Placental epithelial cell (primary cell): ENCODE results near the gene DKC1. TPM values are rescaled to one million over a fixed set of nuclear protein-coding genes. Genes with fewer than 3 reads are reported as not detected.

Source experiments
- small RNA-seq: library from RNA; depleted of rRNA; stranded (forward); fragments of <200 nt; gene quantifications from one replicate; pipeline ENCODE3, GENCODE V24; 2012
- total RNA-seq: library from RNA; depleted of rRNA; stranded (reverse); fragments of >200 nt; gene quantifications from 2 replicates; pipeline ENCODE4 v1.2.3, GENCODE V29; 2012

DKC1 gene
- 20.4 and 26.1 TPM in 2 replicates for total RNA-seq

GRCh38 chrX:154762537-154763296, at the start of gene DKC1:
TSS of gene DKC1 (plus strand) at chrX:154762864. CDS start at chrX:154762966, 102 bp downstream.

DNA sequence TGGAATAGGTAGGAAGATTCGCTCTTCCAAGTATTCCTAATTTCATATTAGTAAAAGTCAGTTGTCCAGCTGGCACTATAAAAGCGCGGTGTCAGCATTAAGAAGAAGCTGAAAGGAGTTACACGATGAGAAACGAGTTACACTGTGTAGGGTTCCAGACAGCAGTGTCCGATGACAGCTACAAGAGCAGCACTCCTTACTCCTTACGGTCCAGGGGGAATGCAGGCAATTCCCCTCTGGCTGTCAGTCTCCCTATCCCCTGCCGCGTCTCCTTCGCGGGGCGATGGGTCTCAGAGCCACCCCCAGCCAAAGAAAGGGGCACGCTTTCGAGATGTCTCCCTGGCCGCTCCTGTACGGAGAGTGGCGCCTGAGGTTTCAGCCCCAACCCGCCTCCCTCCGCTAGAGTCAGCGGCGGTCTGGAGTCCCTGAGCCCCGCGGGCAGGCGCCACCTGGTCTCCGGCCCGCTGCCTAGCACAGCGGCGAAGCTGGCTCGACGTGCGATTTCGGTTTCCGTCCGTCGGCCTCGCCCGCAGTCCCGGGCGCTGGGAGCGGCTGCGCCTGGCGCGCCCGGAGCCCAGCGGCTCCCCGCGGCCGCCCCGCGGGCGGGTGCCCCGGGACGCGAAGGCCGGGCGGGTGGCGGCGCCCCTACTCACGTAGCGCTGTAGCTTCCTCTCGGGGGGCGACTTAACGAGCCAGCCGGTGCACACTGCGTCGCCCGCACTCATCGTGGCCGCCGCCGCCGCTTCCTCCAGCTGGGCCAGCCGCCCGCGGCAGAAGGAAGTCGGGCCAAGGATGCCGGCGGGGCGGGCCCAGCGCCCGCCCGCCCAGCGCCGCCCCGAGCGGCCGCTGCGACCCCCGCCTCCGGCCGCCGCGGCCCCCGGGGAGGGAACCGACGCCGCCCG, 12.1 kb upstream of the DKC1 start, which contains the start of gene GAB3:
Gene GAB3, minus strand, starts transcription at position 777 of the 902 bp plus-strand sequence. Its CDS starts 52 bp downstream, at position 725.

DNA sequence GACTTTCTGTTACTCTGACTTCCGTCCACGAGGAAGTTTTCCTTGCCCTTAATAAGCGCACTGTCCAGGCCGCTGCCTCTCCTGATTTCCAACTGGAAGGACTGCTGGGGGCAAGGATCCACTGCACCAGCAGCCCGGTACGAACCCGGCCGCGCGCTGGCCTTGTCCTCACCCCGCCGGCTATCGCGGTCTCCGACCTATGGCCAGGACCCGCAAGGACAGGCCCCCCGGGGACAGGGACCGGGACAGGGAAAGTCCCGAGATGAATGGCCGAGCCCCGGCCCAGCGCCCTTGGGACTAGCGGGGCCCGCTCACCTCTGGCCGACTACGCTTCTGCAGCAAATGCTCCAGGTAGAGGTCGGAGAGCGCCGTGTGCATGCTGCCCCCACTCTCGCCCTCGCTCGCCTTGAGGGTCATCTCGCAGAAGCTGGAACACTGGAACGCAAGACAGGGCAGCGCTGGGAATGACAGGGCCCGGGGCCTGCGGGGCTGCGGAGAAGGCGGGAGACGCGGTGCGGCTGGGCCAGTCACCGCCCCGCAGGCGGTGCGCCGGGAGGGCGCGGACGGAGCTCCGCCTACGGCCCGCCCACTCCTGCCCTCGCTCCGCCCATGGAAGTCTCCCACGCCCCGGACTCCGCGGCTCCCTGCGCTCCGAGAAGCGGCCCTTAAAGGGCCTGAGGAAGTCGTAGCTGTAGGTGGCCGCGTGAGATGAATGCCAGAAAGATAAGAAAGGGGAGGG, 42.5 kb downstream of the DKC1 start, which contains the start of gene MPP1:
Gene MPP1, minus strand, starts transcription at position 529 of the 739 bp plus-strand sequence. Its CDS starts 112 bp downstream, at position 417.

Small RNAs within 50 kb of the gene (small RNA-seq; reads per million reads assigned to genes)
- gene SNORA36A = not detected

Other genes starting within 250 kb of the DKC1 start
- 25.9 and 31.6 TPM in 2 replicates for gene FAM3A, start 246.6 kb upstream of the DKC1 start, total RNA-seq
- gene G6PD, start 216.0 kb upstream of the DKC1 start, total RNA-seq = 44.8 and 112 TPM in 2 replicates
- gene IKBKG, start 215.2 kb upstream of the DKC1 start, total RNA-seq = 12.2 and 16.1 TPM in 2 replicates
- gene CTAG1A, start 177.7 kb upstream of the DKC1 start, total RNA-seq = not detected in 2 replicates
- not detected in 2 replicates for gene CTAG1B, start 143.6 kb upstream of the DKC1 start, total RNA-seq
- gene CTAG2, start 109.3 kb upstream of the DKC1 start, total RNA-seq = 0.39 TPM in 1 of 2 replicates, not detected in the other
- 0.11 and 0.39 TPM in 2 replicates for gene GAB3, start 11.8 kb upstream of the DKC1 start, total RNA-seq
- gene MPP1, start 42.6 kb downstream of the DKC1 start, total RNA-seq = 6.7 and 9.2 TPM in 2 replicates
- not detected in 2 replicates for gene SMIM9, start 71.8 kb downstream of the DKC1 start, total RNA-seq
- gene F8A1, start 123.5 kb downstream of the DKC1 start, total RNA-seq = 4.3 and 7.9 TPM in 2 replicates